IPS-NIHi7 (cell line): Measurements from ENCODE around the gene UBE2G2.
"Not testable (repeated sequence)": the region's sequence is repeated elsewhere in the genome, so short reads cannot be mapped to it uniquely, and the experiment has no call there.

ENCODE experiments used
- DNase-seq: peaks from one replicate; pipeline ENCODE4 v3.0.0; 2012; ENCODE audit warnings: mixed read lengths; ENCODE audit errors: extremely low spot score

The UBE2G2 gene

GRCh38 chr21:44836349-44836665 is 34.7 kb upstream of the UBE2G2 start:
- no peak for DNase-seq

- DNase-seq, result no peak
Measured at GRCh38 chr21:44835647-44835973, 34.0 kb upstream of the UBE2G2 start.

- DNase-seq, result no peak
Measured at GRCh38 chr21:44834951-44835646, 33.5 kb upstream of the UBE2G2 start.

GRCh38 chr21:44834231-44834950 is 32.8 kb upstream of the UBE2G2 start:
- no peak for DNase-seq

GRCh38 chr21:44833663-44834062 is 32.0 kb upstream of the UBE2G2 start:
- no peak for DNase-seq

- not testable (repeated sequence) for DNase-seq
Measured at GRCh38 chr21:44832516-44833255, 31.1 kb upstream of the UBE2G2 start.

- DNase-seq, result no peak
Measured at GRCh38 chr21:44831227-44831860, 29.7 kb upstream of the UBE2G2 start.

GRCh38 chr21:44829507-44830092 is 28.0 kb upstream of the UBE2G2 start:
- DNase-seq, result no peak

- no peak for DNase-seq
Measured at GRCh38 chr21:44828362-44829056, 26.9 kb upstream of the UBE2G2 start.

- DNase-seq, result no peak
Measured at GRCh38 chr21:44823179-44823660, 21.6 kb upstream of the UBE2G2 start.

- no peak for DNase-seq
Measured at GRCh38 chr21:44822484-44823178, 21.0 kb upstream of the UBE2G2 start.

GRCh38 chr21:44820851-44821250 is 19.2 kb upstream of the UBE2G2 start:
- DNase-seq, result no peak

- no peak for DNase-seq
Measured at GRCh38 chr21:44819283-44820243, 17.9 kb upstream of the UBE2G2 start.

GRCh38 chr21:44818640-44819011 is 17.0 kb upstream of the UBE2G2 start:
- DNase-seq, result no peak

- DNase-seq, result peak; percentile 90
Measured at GRCh38 chr21:44817914-44818639, 16.5 kb upstream of the UBE2G2 start, which contains the start of gene SUMO3. Gene SUMO3, minus strand, starts transcription at chr21:44818062. Its CDS starts 94 bp downstream, at chr21:44817968.

GRCh38 chr21:44817506-44817880 is 15.9 kb upstream of the UBE2G2 start:
- peak; percentile 97 for DNase-seq

- no peak for DNase-seq
Measured at GRCh38 chr21:44816761-44817505, 15.3 kb upstream of the UBE2G2 start.
